Fibroblast of upper back skin (primary cell): Measurements from ENCODE around the gene TMTC1.
A peak's percentile ranks its signal among the peaks of the same experiment; 100 is the strongest.
"Not testable (repeated sequence)": the region's sequence is repeated elsewhere in the genome, so short reads cannot be mapped to it uniquely, and the experiment has no call there.

ENCODE experiments used
- DNase-seq: peaks from one replicate; pipeline ENCODE4 v3.0.0-alpha.2; 2013

The TMTC1 gene

GRCh38 chr12:29783773-29784666, at the start of gene TMTC1:
Gene TMTC1, minus strand, starts transcription at chr12:29783942. Its CDS starts 191 bp downstream, at chr12:29783751.
- DNase-seq = peak; percentile 28

- no peak for DNase-seq
These were observed 47.4 kb upstream of the TMTC1 start for GRCh38 chr12:29831173-29831572.

GRCh38 chr12:29830391-29830790, 46.6 kb upstream of the TMTC1 start:
- no peak for DNase-seq

- no peak for DNase-seq
These were observed 35.3 kb upstream of the TMTC1 start for GRCh38 chr12:29818916-29819623.

GRCh38 chr12:29816874-29817725, 33.4 kb upstream of the TMTC1 start:
- no peak for DNase-seq

GRCh38 chr12:29809616-29810361, 26.0 kb upstream of the TMTC1 start:
- not testable (repeated sequence) for DNase-seq

- no peak for DNase-seq
These were observed 23.4 kb upstream of the TMTC1 start for GRCh38 chr12:29807129-29807528.

- DNase-seq = no peak
These were observed 20.3 kb upstream of the TMTC1 start for GRCh38 chr12:29804019-29804418.

GRCh38 chr12:29799591-29799990, 15.8 kb upstream of the TMTC1 start:
- DNase-seq = no peak

GRCh38 chr12:29797565-29798355, 14.0 kb upstream of the TMTC1 start:
- DNase-seq = no peak

- peak; percentile 85 for DNase-seq
These were observed 13.1 kb upstream of the TMTC1 start for GRCh38 chr12:29796823-29797263.

- no peak for DNase-seq
These were observed 12.0 kb upstream of the TMTC1 start for GRCh38 chr12:29795715-29796114.

- DNase-seq = no peak
These were observed 11.1 kb upstream of the TMTC1 start for GRCh38 chr12:29794862-29795261.

GRCh38 chr12:29792853-29793252, 9.1 kb upstream of the TMTC1 start:
- no peak for DNase-seq

- no peak for DNase-seq
These were observed 8.4 kb upstream of the TMTC1 start for GRCh38 chr12:29792132-29792531.

- DNase-seq = no peak
These were observed 620 bp downstream of the TMTC1 start for GRCh38 chr12:29782871-29783772.

GRCh38 chr12:29782285-29782870, 1.4 kb downstream of the TMTC1 start:
- DNase-seq = peak; percentile 50

GRCh38 chr12:29781705-29782266, 2.0 kb downstream of the TMTC1 start:
- no peak for DNase-seq

- no peak for DNase-seq
These were observed 2.6 kb downstream of the TMTC1 start for GRCh38 chr12:29781188-29781587.

- no peak for DNase-seq
These were observed 3.7 kb downstream of the TMTC1 start for GRCh38 chr12:29780084-29780483.
